Left lung (tissue), 14 donors: ENCODE measurements around the gene TST. TPM values are rescaled to one million over a fixed set of nuclear protein-coding genes. Genes with fewer than 3 reads are reported as not detected.
A peak's percentile ranks its signal among the peaks of the same experiment; 100 is the strongest.

ENCODE experiments used
- ATAC-seq: fragments of 200-7000 bp; cut with Tn5 transposase; one replicate; pipeline ENCODE4 v1.9.1; 2020; ENCODE audit warnings: moderate library complexity
- DNase-seq, 4 donors: peaks; one replicate each; pipeline ENCODE4 v3.0.0-alpha.2; 2013 to 2020
- H3K27ac ChIP-seq, 2 donors: fragments of 200-600 bp; sonication (generic) in 1 of 2; one replicate each; pipeline versions ENCODE4 v1.5.0 to v1.8.0; 2020 to 2021
- H3K27me3 ChIP-seq, 2 donors: fragments of 200-600 bp; sonication (generic) in 1 of 2; one replicate each; pipeline versions ENCODE4 v1.5.0 to v1.8.0; 2020 to 2021
- H3K36me3 ChIP-seq, 2 donors: fragments of 200-600 bp; sonication (generic) in 1 of 2; one replicate each; pipeline versions ENCODE4 v1.5.0 to v1.8.0; 2020 to 2021
- H3K4me1 ChIP-seq, 2 donors: fragments of 200-600 bp; one replicate each; pipeline ENCODE4 v1.8.0; 2021
- H3K4me3 ChIP-seq, 2 donors: fragments of 200-600 bp; sonication (generic) in 1 of 2; one replicate each; pipeline versions ENCODE4 v1.5.0 to v1.8.0; 2020 to 2021; ENCODE audit warnings: mild to moderate bottlenecking in 1 of 2
- H3K9me3 ChIP-seq, 2 donors: fragments of 200-600 bp; sonication (generic) in 1 of 2; one replicate each; pipeline versions ENCODE4 v1.5.0 to v1.8.0; 2020 to 2021
- intact Hi-C, 2 donors: fragments of 100-400 bp; cut with DNase I; formaldehyde crosslinking; loops; one replicate each; pipeline versions ENCODE4 v1.11.2 to v1.14.2; 2022
- long read RNA-seq, 12 donors: library from polyadenylated mRNA in 2 of 12; unstranded in 2 of 12; transcript quantifications; one replicate each; pipeline ENCODE4 v2.0.0 and lab custom pipeline, GENCODE V29; 2019 to 2026
- polyA plus RNA-seq, 6 donors: library from polyadenylated mRNA; unstranded; fragments of 120-200 nt; gene quantifications; one replicate each; pipeline ENCODE4 v1.2.1, GENCODE V29; 2013; ENCODE audit not compliant: insufficient read length in 6 of 6
- total RNA-seq, 2 donors: library from RNA; stranded (reverse); fragmentation: NEBNext Ultra II Directional; extraction: Animal tissue kit (Norgen Biotek cat#: 25700); gene quantifications; one replicate each; pipeline ENCODE4 v1.2.1, GENCODE V29; 2021
- TF ChIP-seq, protein P1 (sequence below), 2 donors: fragments of 200-600 bp; sonication (generic) in 1 of 2; IDR thresholded peaks; one replicate each; pipeline versions ENCODE4 v1.5.0 to v1.8.0; 2021; ENCODE audit warnings: antibody characterized with exemption in 2 of 2
- donor health status: DM: no; HTN: yes; CAD: no.
- donor health status: DM: no; HTN: no; CAD: no.

Gene TST
- total RNA-seq: 10 to 100 TPM; 37.7 to 52.0 TPM
- 10 to 100 TPM; 14.7 to 27.9 (median 20.5) TPM for polyA plus RNA-seq
- long read RNA-seq, donor 1, transcript TST-201 (3 exons, 1,211 nt): major isoform, 7 of 110 reads
- long read RNA-seq, donor 1, partial matches to known transcripts: 99 of 110 reads
- long read RNA-seq, donor 1, other reads (novel, unspliced or antisense): 0 of 110 reads
- long read RNA-seq, donor 2, transcript TST-202 (2 exons, 1,797 nt): major isoform, 5 of 165 reads
- long read RNA-seq, donor 2, partial matches to known transcripts: 151 of 165 reads
- long read RNA-seq, donor 2, other reads (novel, unspliced or antisense): 8 of 165 reads
- long read RNA-seq, donor 3, transcript TST-202 (2 exons, 1,797 nt): major isoform, 5 of 154 reads
- long read RNA-seq, donor 3, partial matches to known transcripts: 147 of 154 reads
- long read RNA-seq, donor 3, other reads (novel, unspliced or antisense): 0 of 154 reads
- long read RNA-seq, donor 4, transcript TST-202 (2 exons, 1,797 nt): minor isoform, 9 of 44 reads
- long read RNA-seq, donor 4, transcript TST-201 (3 exons, 1,211 nt): major isoform, 32 of 44 reads
- long read RNA-seq, donor 4, partial matches to known transcripts: 0 of 44 reads
- long read RNA-seq, donor 4, other reads (novel, unspliced or antisense): 3 of 44 reads
- long read RNA-seq, donor 5, transcript TST-201 (3 exons, 1,211 nt): major isoform, 8 of 80 reads
- long read RNA-seq, donor 5, partial matches to known transcripts: 69 of 80 reads
- long read RNA-seq, donor 5, other reads (novel, unspliced or antisense): 0 of 80 reads
- long read RNA-seq, donor 6, transcript TST-202 (2 exons, 1,797 nt): major isoform, 7 of 126 reads
- long read RNA-seq, donor 6, partial matches to known transcripts: 115 of 126 reads
- long read RNA-seq, donor 6, other reads (novel, unspliced or antisense): 0 of 126 reads
- long read RNA-seq, donor 7, partial matches to known transcripts: 72 of 78 reads
- long read RNA-seq, donor 7, other reads (novel, unspliced or antisense): 0 of 78 reads
- long read RNA-seq, donor 8, transcript TST-202 (2 exons, 1,797 nt): major isoform, 10 of 130 reads
- long read RNA-seq, donor 8, partial matches to known transcripts: 118 of 130 reads
- long read RNA-seq, donor 8, other reads (novel, unspliced or antisense): 0 of 130 reads
- long read RNA-seq, donor 9: 0 reads
- long read RNA-seq, donor 10, transcript TST-201 (3 exons, 1,211 nt): major isoform, 13 of 15 reads
- long read RNA-seq, donor 10, partial matches to known transcripts: 0 of 15 reads
- long read RNA-seq, donor 10, other reads (novel, unspliced or antisense): 0 of 15 reads
- long read RNA-seq, donor 11, partial matches to known transcripts: 38 of 52 reads
- long read RNA-seq, donor 11, other reads (novel, unspliced or antisense): 6 of 52 reads
- long read RNA-seq, donor 12, transcript TST-201 (3 exons, 1,211 nt): major isoform, 7 of 95 reads
- long read RNA-seq, donor 12, partial matches to known transcripts: 86 of 95 reads
- long read RNA-seq, donor 12, other reads (novel, unspliced or antisense): 0 of 95 reads

DNA sequence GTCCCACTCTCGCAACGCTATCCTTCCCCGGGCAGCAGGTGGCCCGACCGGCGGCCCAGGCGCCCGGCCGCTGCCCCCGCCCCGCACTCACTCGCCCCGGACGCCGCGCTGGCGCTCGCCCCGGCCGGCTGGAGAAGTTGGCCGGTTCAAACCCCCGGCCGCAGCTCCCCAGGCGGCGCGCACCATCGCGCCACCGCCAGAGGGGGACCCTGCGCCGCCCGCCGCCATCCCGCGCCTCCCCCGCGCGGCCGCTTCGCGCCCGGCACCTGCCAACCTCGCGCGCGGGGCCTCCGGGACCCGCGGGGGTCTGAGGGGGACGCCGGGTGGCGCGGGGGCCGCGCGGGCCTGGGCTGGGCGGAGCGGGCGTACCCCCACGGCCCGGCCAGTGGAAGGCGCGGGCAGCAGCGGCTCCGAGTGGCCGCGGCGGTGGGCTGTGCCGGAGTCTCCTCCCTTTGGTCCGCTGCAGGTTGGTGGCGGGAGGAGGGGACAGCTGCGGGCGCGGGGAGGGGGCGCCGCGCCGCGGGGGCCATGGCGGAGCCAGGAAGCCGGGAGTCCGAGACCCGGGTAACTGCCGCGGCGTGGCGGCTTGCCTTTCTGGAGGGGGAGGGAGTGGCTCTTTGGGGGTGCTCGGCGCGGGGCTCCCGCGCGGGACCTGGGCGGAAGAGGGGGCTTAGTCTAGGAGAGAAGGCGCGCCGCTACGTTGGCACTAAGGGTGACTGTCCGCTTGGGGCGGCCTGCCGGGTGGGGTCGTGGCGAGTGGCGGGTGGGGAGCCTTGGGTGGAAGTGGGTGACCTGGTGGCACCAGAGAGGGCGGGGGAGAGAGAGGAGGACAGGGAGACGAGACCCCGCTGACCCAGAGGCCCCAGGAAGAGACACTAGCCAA is at the start of gene TST, which contains the start of gene MPST:
Gene TST, minus strand, starts transcription at position 139 of the 883 bp plus-strand sequence. CDS start 715 bp downstream, outside the sequence.
Gene MPST, plus strand, starts transcription at position 434 of the 883 bp plus-strand sequence. Its CDS starts 95 bp downstream, at position 529.
- Histone ChIP-seq H3K27ac (peak within 1 kb of the TSS; percentile 83 to 85), H3K9me3 (no peaks in the 10 kb centered on the region), H3K36me3 (peaks cover 0 to 16% of the 10 kb centered on the region in 2 donors), H3K4me1 (peaks cover 16 to 59% of the 10 kb centered on the region in 2 donors), H3K27me3 (no peaks in the 10 kb centered on the region), H3K4me3 (peak within 1 kb of the TSS; percentile 82 to 91)
- TF ChIP-seq, protein P1, sequence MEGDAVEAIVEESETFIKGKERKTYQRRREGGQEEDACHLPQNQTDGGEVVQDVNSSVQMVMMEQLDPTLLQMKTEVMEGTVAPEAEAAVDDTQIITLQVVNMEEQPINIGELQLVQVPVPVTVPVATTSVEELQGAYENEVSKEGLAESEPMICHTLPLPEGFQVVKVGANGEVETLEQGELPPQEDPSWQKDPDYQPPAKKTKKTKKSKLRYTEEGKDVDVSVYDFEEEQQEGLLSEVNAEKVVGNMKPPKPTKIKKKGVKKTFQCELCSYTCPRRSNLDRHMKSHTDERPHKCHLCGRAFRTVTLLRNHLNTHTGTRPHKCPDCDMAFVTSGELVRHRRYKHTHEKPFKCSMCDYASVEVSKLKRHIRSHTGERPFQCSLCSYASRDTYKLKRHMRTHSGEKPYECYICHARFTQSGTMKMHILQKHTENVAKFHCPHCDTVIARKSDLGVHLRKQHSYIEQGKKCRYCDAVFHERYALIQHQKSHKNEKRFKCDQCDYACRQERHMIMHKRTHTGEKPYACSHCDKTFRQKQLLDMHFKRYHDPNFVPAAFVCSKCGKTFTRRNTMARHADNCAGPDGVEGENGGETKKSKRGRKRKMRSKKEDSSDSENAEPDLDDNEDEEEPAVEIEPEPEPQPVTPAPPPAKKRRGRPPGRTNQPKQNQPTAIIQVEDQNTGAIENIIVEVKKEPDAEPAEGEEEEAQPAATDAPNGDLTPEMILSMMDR (IDR thresholded peaks at IDR 0.05): peak in 1 of 2 donors; percentile 10
- peak; percentile 88 for ATAC-seq
- DNase-seq: peak; percentile 78 to 95 (median 84)
- intact Hi-C loops: no loop called here

DNA sequence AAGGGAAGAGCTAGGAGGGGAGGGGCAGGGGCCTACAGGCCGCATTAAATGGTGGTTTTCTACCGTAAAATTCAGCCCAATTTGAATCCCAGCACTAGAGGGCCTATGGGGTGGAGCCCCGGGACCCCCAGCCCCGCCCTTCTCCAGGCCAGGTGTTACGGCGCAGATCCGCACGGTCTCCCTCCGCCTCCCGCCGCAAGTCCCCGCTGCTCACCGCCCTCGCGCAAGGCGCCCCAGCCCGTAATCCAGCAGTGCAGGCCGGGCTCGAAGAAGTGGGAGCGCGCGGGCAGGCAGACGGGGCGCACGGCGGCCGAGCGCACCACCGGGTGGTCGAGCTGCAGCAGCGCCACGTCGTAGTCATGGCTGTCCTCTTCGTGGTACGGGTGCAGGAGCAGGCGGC is 49.6 kb upstream of the TST start:
- intact Hi-C loops: no loop called here
- peak in 1 of 4 donors; percentile 80 for DNase-seq
- Histone ChIP-seq H3K4me1 (no peaks in the 10 kb centered on the region), H3K27me3 (peaks cover 11 to 45% of the 10 kb centered on the region in 2 donors), H3K27ac (no peak overlapping the region), H3K4me3 (no peak overlapping the region), H3K9me3 (no peaks in the 10 kb centered on the region), H3K36me3 (no peaks in the 10 kb centered on the region)
- TF ChIP-seq, protein P1 (IDR thresholded peaks at IDR 0.05): no peak
- ATAC-seq: no peak

DNA sequence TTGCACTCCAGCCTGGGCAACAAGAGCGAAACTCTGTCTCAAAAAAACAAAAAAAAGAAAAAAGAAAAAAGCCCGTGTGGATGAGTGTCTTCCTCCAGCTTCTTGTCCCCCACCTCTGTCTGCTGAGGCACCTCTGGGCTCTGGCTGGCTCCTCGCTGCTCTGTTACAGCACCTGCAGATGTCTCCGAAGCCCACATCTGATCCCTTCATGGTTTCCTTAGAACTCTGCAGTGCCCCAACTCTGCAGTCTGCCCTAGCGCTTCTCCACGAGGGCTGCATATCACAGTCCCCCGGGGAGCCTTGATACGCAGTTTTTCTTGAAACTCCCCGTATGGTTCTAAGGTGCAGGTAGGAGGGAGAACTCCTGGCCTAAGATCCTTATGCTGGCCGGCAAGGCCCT is 48.2 kb upstream of the TST start:
- H3K9me3 ChIP-seq: no peaks in the 10 kb centered on the region

More for the DNA sequence above, 48.2 kb upstream of the TST start:
- Histone ChIP-seq H3K27ac (no peak overlapping the region), H3K4me1 (no peaks in the 10 kb centered on the region), H3K4me3 (no peak overlapping the region), H3K27me3 (peaks cover 11 to 41% of the 10 kb centered on the region in 2 donors), H3K36me3 (no peaks in the 10 kb centered on the region)
- DNase-seq: peak in 1 of 4 donors; percentile 33
- intact Hi-C loops: no loop called here
- ATAC-seq: no peak
- TF ChIP-seq, protein P1 (IDR thresholded peaks at IDR 0.05): no peak
